Large intestine (tissue), 3 donors: ENCODE data around the gene PTPRM. TPM values are rescaled to one million over a fixed set of nuclear protein-coding genes. Genes with fewer than 3 reads are reported as not detected.
"Not testable (repeated sequence)": the region's sequence is repeated elsewhere in the genome, so short reads cannot be mapped to it uniquely, and the experiment has no call there.

ENCODE experiments used
- DNase-seq, 2 donors: peaks; one replicate each; pipeline versions ENCODE4 v3.0.0 to v3.0.0-alpha.2; 2013
- H3K27ac ChIP-seq: one replicate; pipeline ENCODE4 v1.5.1; 2013; ENCODE audit warnings: low read length
- H3K27me3 ChIP-seq: 2 replicates; pipeline ENCODE4 v1.6.1; 2013; ENCODE audit warnings: low read length; ENCODE audit not compliant: control insufficient read depth, insufficient read depth
- H3K36me3 ChIP-seq: 2 replicates; pipeline ENCODE4 v1.6.1; 2013; ENCODE audit warnings: low read length; ENCODE audit not compliant: control insufficient read depth, insufficient read depth
- H3K4me1 ChIP-seq: one replicate; pipeline ENCODE4 v1.6.1; 2013; ENCODE audit warnings: low read length; ENCODE audit not compliant: control insufficient read depth, insufficient read depth
- H3K4me3 ChIP-seq: one replicate; pipeline ENCODE4 v1.5.1; 2013; ENCODE audit warnings: low read length
- H3K9me3 ChIP-seq: one replicate; pipeline ENCODE4 v1.6.1; 2013; ENCODE audit warnings: mild to moderate bottlenecking, low read depth, low read length, moderate library complexity; ENCODE audit not compliant: control insufficient read depth
- WGBS: methylation state at CpG from one replicate; pipeline ENCODE4 v1.1.5; 2013; ENCODE audit warnings: low lambda C conversion rate; ENCODE audit not compliant: insufficient coverage; 5-methylcytosine and 5-hydroxymethylcytosine counted together
- polyA plus RNA-seq: library from polyadenylated mRNA; unstranded; fragments of 120-200 nt; gene quantifications from one replicate; pipeline ENCODE4 v1.2.1, GENCODE V29; 2013

Gene PTPRM
- polyA plus RNA-seq, 1 donor, result 27.2 TPM

DNA sequence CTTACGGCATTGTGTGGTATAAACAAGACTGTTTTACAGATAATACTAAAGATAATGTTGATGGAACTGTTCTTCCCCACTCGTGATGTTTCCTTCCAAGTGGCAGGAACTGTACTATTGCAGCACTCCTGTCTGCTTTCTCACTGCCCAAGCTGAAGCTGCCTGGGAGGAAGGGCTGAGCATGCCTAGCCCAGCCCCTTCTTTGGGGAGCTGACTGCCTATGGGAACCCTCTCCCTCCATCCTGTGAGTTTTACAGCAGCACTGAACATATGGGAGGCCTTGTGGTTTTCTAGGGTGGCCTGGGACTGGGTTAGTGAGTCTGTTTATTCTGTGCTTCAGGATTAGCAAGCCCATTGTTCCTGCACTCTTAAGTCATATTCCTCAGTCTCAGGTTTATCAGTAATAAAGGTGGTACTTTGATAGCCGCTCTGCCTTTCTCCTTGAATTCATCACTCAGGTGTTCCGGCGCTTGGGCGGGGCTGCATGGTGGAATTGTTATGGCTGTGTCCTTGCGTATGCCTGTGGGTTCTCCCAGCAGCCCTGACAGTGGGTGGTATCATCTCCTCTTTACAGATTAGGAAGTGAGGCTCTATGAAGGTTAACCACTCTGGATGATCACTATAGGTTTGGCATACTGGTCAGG, 379.7 kb downstream of the PTPRM start:
- H3K27me3 ChIP-seq, result no peaks in the 10 kb centered on the region
- peak overlapping the region; percentile 91 for H3K27ac ChIP-seq
- WGBS, result 33% methylated on average over 1 of the region's 7 CpGs
- H3K4me1 ChIP-seq, result peaks cover 20% of the 10 kb centered on the region
- peak; percentile 37 to 81 for DNase-seq
- H3K36me3 ChIP-seq, result no peaks in the 10 kb centered on the region
- peak overlapping the region; percentile 42 for H3K4me3 ChIP-seq
- H3K9me3 ChIP-seq, result no peaks in the 10 kb centered on the region

DNA sequence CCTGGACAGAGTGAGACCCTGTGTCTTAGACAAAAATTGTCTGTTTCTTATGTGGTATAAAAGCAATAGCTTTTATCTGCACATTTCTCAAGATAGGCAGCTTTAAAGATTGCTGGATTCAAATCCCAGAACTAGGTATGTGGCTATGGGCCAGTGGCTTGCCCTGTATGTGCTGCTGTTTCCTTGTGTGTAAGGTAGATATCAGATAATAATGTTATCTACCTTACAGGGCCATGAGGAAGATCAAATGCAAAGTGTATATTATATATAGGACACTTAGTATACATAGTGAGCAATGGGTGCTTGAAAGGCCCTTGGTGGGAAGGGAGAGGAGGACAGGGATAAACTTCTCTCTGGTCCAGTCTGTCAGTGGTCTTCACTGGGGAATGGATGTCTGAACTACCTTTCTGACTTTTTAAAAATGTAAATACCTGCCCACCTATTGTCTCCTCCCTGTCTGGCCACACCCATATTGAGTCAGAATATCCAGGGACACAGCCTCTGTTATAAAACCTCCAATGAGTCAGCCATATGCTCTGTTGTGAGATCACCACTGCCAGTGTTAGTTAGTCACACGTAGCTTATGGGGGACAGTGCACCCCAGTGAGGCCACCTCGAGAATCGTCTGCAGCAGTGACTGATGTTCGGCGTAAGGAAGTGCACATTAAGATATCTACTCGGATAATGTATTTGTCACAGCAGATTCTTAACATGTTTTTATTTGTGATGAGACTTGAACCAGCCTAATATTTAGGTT, 383.4 kb downstream of the PTPRM start:
- DNase-seq, result peak; percentile 42 to 77
- H3K27me3 ChIP-seq, result no peaks in the 10 kb centered on the region
- no peak overlapping the region for H3K4me3 ChIP-seq
- peaks cover 18% of the 10 kb centered on the region for H3K4me1 ChIP-seq
- peak overlapping the region; percentile 70 for H3K27ac ChIP-seq
- H3K36me3 ChIP-seq, result peaks cover 5% of the 10 kb centered on the region
- 100% methylated on average over 1 of the region's 6 CpGs for WGBS
- H3K9me3 ChIP-seq, result no peaks in the 10 kb centered on the region

DNA sequence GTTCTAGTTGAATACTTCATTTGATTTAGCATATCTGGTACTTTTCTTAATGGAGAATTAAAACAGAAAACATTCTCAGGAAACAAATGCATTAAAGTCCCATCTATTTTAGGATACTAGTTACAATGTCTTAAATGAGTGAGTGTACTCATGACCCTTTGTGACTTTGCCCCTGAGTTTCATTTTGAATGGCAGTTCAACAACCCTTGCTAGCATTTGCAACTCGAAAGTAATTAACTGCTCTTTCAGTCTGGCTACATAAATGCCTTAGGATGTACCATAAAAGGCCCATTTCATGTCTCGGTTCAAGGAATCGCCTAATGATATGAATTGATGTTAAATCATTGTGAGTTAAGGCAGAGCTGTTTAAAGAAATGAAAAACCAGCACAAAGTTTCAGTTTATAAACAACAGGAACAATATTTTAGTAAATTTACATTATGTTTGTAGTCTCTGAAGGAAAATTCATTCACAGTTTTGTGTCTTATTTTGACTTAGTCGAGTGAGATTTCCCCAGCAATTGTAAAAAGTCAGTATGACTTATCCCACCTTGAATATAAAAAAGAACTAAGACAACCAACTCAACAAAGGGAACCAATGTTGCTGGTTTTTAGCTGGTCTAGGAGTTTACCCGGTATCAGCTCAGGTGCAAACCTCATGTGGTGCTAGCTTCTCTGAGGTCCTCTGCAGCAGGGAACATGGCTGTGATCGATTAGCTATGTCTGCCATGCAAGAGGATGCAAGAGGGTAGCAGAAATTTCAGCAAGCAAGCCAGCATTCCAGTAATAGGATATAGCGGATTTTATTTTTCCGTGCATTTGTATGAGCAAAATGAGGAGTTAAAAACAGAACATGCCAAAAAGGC, 386.2 kb downstream of the PTPRM start:
- Histone ChIP-seq H3K4me3 (no peak overlapping the region), H3K36me3 (peaks cover 6% of the 10 kb centered on the region), H3K9me3 (no peaks in the 10 kb centered on the region), H3K27ac (peak overlapping the region; percentile 78), H3K27me3 (no peaks in the 10 kb centered on the region), H3K4me1 (peaks cover 2% of the 10 kb centered on the region)
- WGBS, result 51% methylated on average over 3 of the region's 8 CpGs
- DNase-seq, result peak; percentile 66 to 88

DNA sequence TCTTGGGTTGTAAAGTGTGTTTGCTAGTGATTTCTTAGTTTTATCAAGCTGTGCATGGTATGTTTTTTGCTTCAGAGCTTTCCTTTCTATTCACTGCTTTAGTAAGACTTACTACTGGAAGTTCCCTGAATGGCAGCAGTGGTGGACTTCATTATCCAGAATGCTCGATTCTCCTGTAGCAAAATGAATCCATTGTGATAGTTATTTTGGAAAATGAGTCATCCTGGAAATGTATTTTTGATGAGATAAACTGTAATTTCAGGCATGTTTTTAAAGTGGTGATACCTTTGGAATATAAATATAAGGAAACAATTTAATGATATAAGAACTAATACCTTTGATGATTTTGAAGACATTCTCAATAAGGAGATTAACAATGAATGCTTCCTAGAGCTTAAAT, 387.1 kb downstream of the PTPRM start:
- Histone ChIP-seq H3K27me3 (no peaks in the 10 kb centered on the region), H3K9me3 (no peaks in the 10 kb centered on the region), H3K4me1 (peaks cover 2% of the 10 kb centered on the region), H3K36me3 (peaks cover 6% of the 10 kb centered on the region), H3K4me3 (no peak overlapping the region), H3K27ac (peak overlapping the region; percentile 78)
- no peak for DNase-seq
- WGBS, result 83% methylated on average over 1 of the region's 1 CpG

GRCh38 chr18:7955175-7955574, 388.1 kb downstream of the PTPRM start:
- H3K4me3 ChIP-seq, result no peak overlapping the region
- WGBS, result no CpG with 5 or more reads among the region's 7 CpGs
- DNase-seq, result no peak
- H3K4me1 ChIP-seq, result peaks cover 2% of the 10 kb centered on the region
- no peak overlapping the region for H3K27ac ChIP-seq
- no peaks in the 10 kb centered on the region for H3K27me3 ChIP-seq
- no peaks in the 10 kb centered on the region for H3K9me3 ChIP-seq
- peaks cover 6% of the 10 kb centered on the region for H3K36me3 ChIP-seq

- H3K4me1 ChIP-seq, result peaks cover 2% of the 10 kb centered on the region
- no peak overlapping the region for H3K27ac ChIP-seq
- H3K4me3 ChIP-seq, result no peak overlapping the region
- no peak for DNase-seq
- H3K27me3 ChIP-seq, result no peaks in the 10 kb centered on the region
- H3K9me3 ChIP-seq, result no peaks in the 10 kb centered on the region
- WGBS, result 93% methylated on average over 3 of the region's 3 CpGs
- peaks cover 6% of the 10 kb centered on the region for H3K36me3 ChIP-seq
Measured at GRCh38 chr18:7957297-7957696, 390.2 kb downstream of the PTPRM start.

- H3K27me3 ChIP-seq, result no peaks in the 10 kb centered on the region
- H3K9me3 ChIP-seq, result no peaks in the 10 kb centered on the region
- peak in 1 of 2 donors; percentile 9 for DNase-seq
- peaks cover 6% of the 10 kb centered on the region for H3K36me3 ChIP-seq
- peaks cover 2% of the 10 kb centered on the region for H3K4me1 ChIP-seq
- no peak overlapping the region for H3K4me3 ChIP-seq
- H3K27ac ChIP-seq, result no peak overlapping the region
- WGBS, result 80% methylated on average over 1 of the region's 4 CpGs
Measured at GRCh38 chr18:7958081-7958896, 391.2 kb downstream of the PTPRM start.

DNA sequence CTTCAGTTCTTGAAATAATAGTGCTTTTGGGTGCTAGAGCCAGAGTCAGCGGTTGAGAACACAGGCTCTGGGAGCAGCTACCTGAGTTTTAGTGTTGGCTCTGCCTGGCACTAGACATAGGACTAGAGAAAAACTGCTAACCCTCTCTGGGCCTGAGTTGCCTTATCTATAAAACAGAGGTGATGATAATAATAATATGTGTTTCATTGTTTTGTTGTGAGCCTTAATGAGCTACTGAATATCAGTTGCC, 391.7 kb downstream of the PTPRM start:
- H3K36me3 ChIP-seq, result peaks cover 6% of the 10 kb centered on the region
- WGBS, result no CpG with 5 or more reads among the region's 1 CpG
- H3K9me3 ChIP-seq, result no peaks in the 10 kb centered on the region
- H3K4me1 ChIP-seq, result no peaks in the 10 kb centered on the region
- H3K27ac ChIP-seq, result no peak overlapping the region
- H3K27me3 ChIP-seq, result no peaks in the 10 kb centered on the region
- DNase-seq, result no peak
- H3K4me3 ChIP-seq, result no peak overlapping the region

DNA sequence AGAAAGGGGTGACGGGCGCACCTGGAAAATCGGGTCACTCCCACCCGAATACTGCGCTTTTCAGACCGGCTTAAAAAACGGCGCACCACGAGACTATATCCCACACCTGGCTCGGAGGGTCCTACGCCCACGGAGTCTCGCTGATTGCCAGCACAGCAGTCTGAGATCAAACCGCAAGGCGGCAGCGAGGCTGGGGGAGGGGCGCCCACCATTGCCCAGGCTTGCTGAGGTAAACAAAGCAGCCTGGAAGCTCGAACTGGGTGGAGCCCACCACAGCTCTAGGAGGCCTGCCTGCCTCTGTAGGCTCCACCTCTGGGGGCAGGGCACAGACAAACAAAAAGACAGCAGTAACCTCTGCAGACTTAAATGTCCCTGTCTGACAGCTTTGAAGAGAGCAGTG, 399.6 kb downstream of the PTPRM start:
- H3K4me3 ChIP-seq, H3K9me3 ChIP-seq, H3K27me3 ChIP-seq, H3K4me1 ChIP-seq, DNase-seq, H3K27ac ChIP-seq, H3K36me3 ChIP-seq: not testable (repeated sequence)
- no CpG with 5 or more reads among the region's 18 CpGs for WGBS
